GOT3 (cell line): ENCODE data around the gene SLC5A2.
"Not testable (repeated sequence)": the region's sequence is repeated elsewhere in the genome, so short reads cannot be mapped to it uniquely, and the experiment has no call there.

Experiments
- DNase-seq: peaks from one replicate; lab custom pipeline; 2025; ENCODE audit warnings: mixed read lengths; lab: John Stamatoyannopoulos, UW

SLC5A2 gene

DNA sequence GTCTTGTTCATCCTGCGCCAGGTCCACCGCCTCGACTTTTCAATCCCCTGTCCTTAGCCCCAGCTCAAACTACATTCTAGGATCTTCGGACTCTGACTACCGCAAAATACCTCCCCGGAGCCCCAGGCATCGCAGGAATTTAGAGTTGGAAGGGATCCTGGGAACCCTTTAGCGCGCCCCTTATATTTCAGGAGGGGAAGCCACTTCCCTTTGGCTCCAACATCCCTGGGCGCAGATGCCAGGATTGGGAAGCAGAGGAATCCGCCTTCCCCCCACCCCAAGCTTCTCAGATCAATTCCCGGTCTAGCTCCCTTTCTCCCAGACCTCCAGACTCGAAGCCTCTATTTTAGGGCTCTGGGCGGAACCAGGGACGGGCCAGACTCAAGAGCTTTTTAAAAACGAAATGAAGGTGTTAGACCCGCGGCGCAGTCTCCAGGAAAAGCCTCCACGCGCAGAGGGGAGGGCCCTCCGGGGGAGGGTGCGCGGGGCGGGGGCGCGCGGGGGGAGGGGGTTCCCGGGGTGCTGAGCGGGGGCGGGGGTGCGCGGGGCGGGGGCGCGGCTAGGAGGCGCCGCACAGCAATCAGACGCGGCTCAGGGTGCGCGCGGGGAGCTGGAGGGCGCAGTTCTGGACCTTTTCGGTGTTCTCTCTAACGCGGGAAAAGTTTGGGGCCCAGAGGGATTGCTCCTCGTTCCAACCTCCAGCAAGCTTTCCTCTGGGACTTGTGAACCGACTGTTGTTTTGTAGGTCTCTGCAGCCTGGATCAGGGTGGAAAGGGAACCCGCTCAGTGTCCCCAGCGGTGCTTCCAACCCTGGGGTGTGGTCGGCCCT, 46.4 kb downstream of the SLC5A2 start:
- no peak for DNase-seq

DNA sequence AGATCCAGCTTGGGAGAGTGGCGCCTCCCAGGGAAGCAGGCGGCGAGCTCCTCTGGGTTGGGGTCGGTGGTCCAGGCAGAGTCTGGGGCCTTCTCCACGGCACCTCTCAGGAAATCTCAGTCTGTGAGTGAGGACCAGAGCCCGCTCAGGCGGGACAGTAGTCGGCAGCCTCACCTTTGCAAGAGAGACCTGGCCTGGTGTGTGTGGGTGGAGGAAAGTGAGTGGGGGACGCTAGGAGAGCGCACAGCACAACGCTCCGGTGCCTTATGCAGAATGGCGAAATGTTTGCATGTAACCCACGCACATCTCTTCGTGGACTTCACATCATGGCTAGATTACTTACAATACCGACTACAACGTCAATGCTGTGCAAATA, 47.0 kb downstream of the SLC5A2 start:
- DNase-seq, result no peak

DNA sequence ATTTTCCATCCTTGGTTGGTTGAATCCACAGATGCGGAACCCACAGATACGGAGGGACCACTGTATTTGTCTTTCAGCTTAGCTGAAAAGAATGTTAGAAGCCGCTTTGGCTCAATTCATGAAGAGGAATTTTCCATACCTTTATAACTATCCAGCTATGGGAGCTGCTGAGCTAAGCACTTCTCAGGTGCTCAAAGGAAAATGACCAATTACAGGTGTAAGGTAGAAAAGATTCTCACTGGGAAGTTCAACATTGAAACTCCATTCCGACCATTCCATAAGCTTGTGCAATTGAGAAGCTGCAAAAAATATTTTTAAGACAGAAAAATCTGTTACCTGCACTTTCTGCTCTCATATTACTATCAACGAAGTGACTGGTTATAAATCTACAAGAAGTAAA, 47.5 kb downstream of the SLC5A2 start:
- no peak for DNase-seq

DNA sequence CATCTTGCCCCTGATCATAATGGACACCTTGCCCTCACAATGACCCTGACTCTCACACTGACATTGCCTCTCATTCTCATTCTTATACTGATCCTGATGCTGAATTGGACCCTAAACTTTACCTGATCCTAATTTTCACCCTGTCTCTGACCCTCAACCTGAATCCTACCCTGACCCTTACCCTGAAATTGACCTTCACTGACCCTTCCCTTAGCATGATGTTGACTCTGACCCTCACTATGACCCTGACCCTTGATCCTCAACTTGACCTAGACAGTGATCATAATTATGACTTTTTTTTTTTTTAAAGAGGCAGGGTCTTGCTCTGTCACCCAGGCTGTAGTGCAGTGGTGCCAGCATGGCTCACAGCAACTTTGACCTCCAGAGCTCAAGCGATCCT, 48.2 kb downstream of the SLC5A2 start:
- DNase-seq, result no peak

DNA sequence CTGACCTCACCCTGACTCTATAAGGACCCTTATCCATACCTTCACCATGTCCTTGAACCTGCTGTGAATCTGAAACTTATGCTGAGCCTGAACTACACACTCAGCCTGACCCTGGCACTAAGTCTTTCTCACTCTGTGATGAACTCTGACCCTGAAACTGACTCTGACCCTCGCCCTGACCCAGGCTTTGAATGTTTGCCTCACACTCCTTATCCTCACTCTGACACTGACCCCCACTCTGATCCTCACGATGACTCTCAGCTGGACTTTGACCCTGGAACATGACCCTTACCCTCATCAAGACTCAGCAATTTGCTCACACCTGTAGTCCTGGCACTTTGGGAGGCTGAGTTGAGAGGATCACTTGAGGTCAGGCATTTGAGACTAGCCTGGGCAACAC, 49.2 kb downstream of the SLC5A2 start:
- DNase-seq, result no peak

- DNase-seq, result no peak
Measured at GRCh38 chr16:31532896-31533295, 50.0 kb downstream of the SLC5A2 start.

GRCh38 chr16:31535737-31536136, 52.8 kb downstream of the SLC5A2 start:
- no peak for DNase-seq

GRCh38 chr16:31536804-31537361, 54.0 kb downstream of the SLC5A2 start:
- no peak for DNase-seq

- DNase-seq, result no peak
Measured at GRCh38 chr16:31537362-31538242, 54.7 kb downstream of the SLC5A2 start.

DNA sequence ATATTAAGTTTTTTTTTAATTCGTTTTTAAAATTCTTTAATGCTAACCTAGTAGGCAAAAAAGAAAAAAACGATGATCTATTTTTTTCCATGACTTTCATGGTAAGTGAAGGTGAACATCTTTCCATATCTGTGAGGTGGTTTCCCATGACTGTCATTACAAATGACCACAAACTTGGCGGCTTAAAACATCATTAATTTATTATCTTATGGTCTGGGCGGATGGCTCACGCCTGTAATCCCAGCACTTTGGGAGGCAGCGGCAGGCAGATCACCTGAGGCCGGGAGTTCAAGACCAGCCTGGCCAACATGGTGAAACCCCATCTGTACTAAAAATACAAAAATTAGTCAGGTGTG, 55.3 kb downstream of the SLC5A2 start:
- DNase-seq, result not testable (repeated sequence)

GRCh38 chr16:31539762-31540161, 56.8 kb downstream of the SLC5A2 start:
- not testable (repeated sequence) for DNase-seq
